NCI-H82 treated with DMSO at 0.1 percent for 48 hours (cell line): ENCODE measurements around the gene SDF2L1.

Experiments
- DNase-seq: peaks from one replicate; lab custom pipeline; 2025; ENCODE audit not compliant: unreplicated experiment; lab: John Stamatoyannopoulos, UW

SDF2L1 gene

DNA sequence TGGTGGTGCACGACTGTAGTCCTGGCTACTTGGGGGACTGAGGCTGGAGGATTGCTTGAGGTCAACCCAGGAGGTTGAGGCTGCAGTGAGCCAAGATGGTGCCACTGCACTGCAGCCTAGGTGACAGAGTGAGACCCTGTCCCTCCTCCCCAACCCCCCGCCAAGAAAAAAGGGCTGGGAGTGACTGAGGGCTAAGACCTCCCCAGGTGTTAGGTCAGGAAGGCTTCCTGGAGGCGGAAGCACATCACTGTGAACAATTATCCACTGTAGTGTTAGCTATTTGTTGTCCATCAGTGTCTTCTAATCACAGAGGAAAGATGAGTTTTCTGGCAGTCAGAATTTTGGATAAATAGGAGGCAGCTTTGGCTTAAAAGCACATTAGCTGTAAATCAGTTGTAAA lies 21.1 kb upstream of the SDF2L1 start:
- DNase-seq = no peak

- DNase-seq = no peak
Measured at GRCh38 chr22:21622011-21622918, 19.8 kb upstream of the SDF2L1 start.

GRCh38 chr22:21622919-21623647 lies 19.0 kb upstream of the SDF2L1 start:
- no peak for DNase-seq

DNA sequence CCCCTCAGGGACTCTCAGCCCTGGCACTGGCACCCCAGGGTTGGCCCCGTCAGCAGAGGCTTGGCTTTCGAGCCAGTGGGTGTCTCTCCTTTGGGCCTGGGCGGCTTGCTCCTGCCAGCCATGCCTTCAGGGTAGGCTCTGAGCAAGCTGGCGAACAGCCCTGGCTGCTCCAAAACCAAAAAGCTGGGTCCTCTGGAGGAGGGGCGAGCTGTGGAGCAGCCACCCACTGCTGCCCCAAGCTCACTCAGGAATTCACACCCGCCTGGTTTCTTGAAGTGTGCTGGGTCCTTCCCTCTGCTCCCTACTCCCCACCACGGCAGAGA lies 18.5 kb upstream of the SDF2L1 start:
- DNase-seq = no peak

- no peak for DNase-seq
Measured at GRCh38 chr22:21624120-21624879, 17.8 kb upstream of the SDF2L1 start.

- DNase-seq = no peak
Measured at GRCh38 chr22:21624880-21625791, 17.0 kb upstream of the SDF2L1 start.

DNA sequence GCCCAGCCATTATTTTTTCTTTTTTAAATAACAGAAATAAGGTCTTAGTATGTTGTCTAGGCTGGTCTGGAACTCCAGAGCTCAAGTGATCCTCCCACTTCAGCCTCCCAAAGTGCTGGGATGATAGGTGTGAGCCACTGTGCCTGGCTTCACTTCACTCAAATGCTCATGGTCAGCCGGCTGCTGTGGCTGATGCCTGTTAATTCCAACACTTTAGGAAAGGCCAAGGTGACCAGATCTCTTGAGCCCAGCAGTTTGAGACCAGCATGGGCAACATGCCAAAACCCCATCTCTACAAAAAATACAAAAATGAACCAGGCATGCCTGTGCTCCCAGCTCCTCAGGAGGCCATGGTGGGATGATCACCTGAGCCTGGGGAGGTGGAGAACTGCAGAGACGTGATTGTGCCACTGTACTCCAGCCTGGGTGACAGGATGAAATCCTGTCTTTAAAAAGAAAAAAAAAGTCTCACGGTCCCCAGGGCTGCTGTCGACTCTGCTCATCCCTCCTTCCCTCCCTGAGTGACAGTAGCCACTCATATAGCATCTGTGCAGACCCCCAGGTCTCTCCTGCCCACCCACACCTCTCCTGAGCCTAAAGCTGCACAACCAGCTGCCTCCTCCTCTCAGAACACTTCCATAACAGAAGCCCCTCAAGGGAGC lies 15.9 kb upstream of the SDF2L1 start:
- no peak for DNase-seq

DNA sequence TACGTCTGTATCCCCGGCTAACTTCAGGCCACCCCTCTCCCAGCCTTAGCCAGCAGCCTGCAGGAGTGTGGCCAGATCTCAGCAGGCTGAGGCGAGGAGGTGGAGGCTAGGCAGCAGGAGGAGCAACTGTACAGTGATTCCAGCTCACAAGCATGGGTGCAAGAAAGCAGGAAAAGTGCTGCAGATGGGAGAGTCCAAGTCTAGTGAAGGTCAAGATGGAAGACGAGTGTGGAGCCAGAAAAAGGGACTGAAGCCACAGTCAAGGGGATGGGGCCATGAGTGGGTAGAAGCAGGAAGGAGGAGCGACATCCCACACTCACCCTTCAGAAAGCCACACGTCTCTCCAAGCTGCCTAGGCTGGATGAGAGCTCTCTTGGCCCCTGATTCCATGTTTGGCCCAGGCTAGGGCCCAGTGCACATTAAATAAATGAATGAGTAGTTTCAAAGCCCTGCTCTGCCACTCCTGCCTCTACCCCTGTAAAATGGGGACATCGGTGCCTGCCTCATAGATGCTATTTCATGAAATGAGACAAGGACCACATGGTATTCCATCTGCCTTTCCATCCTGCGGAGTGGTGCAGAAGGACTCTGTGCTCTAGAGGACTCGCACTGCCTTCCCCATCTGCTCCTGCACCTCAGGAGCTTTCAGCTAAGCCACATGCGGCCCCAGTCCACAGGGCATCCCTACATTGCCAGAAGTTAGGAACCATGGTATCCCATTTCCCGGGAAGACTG lies 15.2 kb upstream of the SDF2L1 start:
- no peak for DNase-seq

DNA sequence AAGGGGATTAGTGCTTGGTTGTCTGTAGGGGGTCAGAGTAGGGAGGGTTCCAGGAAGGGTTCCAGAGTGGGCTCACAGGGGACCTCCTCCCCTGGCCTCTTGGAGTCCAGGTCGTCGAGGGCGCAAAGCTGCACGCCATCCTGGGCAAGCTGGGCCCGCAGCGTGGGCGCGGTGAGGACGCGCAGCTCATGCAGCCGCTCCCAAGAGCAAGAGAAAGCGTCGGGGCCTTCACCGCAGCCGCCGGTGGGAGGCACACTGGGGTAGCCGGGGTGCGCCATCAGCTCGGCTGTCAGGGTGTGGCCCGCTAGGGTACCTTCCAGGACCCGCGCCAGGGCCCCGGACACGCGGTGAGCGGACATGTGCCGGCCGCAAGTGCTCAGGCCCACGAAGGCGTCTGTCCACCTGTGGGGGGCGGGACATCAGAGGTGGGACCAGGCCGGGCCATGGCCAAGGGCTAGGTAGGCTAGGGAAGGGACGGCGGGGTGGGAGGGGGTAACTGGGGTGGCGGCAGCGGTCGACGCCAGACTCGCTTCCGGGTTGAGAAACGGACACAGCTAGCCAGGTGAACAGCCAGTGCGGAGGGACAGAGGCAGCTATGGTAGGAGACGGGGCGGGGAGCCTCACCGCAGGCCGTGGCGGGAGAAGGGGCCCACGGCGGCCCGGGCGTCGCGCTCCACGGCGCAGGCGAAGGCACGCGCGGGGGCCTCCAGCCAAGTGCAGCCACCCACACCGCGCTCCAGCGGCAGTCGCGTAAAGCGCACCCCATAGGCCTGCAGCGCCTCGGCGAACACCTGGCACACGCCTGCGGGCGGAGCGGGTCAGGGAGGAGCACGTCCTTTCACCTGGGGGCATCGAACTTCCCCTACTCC lies 13.5 kb upstream of the SDF2L1 start:
- no peak for DNase-seq

- peak; percentile 72 for DNase-seq
Measured at GRCh38 chr22:21629255-21630149, 12.6 kb upstream of the SDF2L1 start, which contains the start of gene YDJC. Gene YDJC (minus strand): TSS chr22:21630022. CDS start chr22:21630014, 8 bp downstream.

GRCh38 chr22:21631025-21631424 lies 11.1 kb upstream of the SDF2L1 start:
- DNase-seq = no peak

GRCh38 chr22:21632237-21632895 lies 9.7 kb upstream of the SDF2L1 start, which contains the start of gene CCDC116:
Gene CCDC116 (plus strand): TSS chr22:21632760. CDS start chr22:21633182, 422 bp downstream.
- DNase-seq = no peak

DNA sequence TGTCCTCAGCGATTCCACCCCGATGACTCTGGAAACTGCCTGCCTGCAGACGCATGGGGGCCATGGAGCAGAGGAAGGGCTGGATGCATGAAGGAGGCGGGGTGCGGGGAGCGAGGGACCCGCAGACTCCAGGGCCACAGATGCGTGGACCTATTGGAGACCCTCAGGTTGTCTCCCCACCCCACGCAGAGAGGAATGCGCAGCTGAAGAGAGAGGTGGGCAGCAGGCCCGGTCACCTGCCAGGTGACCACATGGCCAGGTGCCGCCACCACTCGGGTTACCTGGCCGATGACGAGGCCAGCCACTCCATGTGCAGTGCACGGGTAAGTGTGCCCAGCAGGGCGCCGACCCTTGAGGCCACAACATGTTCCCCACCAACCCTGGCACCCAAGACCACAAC lies 9.2 kb upstream of the SDF2L1 start:
- DNase-seq = no peak

- DNase-seq = no peak
Measured at GRCh38 chr22:21633481-21633880, 8.6 kb upstream of the SDF2L1 start.

DNA sequence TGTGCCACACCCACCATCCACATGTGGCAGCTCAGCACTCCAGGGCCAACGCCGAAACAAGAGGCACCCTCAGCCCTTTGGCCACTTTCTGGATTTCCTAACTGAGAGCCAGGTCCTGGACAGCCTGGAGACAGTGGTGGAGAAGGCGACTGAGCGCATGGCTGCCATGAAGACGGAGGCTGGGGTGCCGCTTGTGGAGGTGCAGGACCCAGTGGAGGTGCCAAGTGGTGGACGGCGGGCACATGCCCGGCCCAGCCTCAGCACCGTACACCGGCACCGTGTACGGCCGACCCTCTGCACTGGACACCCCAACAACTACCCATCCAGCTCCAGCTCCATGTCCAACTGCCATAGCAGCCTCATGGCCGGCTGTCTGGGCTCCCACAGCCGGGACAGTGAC lies 8.0 kb upstream of the SDF2L1 start:
- no peak for DNase-seq

GRCh38 chr22:21634844-21635243 lies 7.3 kb upstream of the SDF2L1 start:
- no peak for DNase-seq
